Chondrocyte (in vitro differentiated cells): ENCODE results near the gene EXD3. TPM values are rescaled to one million over a fixed set of nuclear protein-coding genes. Genes with fewer than 3 reads are reported as not detected.

Experiments
- DNase-seq: peaks from one replicate; pipeline ENCODE4 v3.0.0; 2021; ENCODE audit warnings: mixed read lengths, low spot score
- H3K27ac Mint-ChIP-seq: one replicate; pipeline ENCODE4 v1.8.0; 2021; ENCODE audit warnings: mild to moderate bottlenecking, moderate library complexity, mixed read lengths; ENCODE audit not compliant: unreplicated experiment
- H3K27me3 Mint-ChIP-seq: 2 replicates; pipeline ENCODE4 v1.8.0; 2021; ENCODE audit warnings: low read depth, mixed read lengths
- H3K36me3 Mint-ChIP-seq: 2 replicates; pipeline ENCODE4 v1.8.0; 2021; ENCODE audit warnings: low read depth, mixed read lengths
- H3K4me1 Mint-ChIP-seq: 2 replicates; pipeline ENCODE4 v1.8.0; 2021; ENCODE audit warnings: low read depth, mild to moderate bottlenecking, mixed read lengths
- H3K4me3 Mint-ChIP-seq: one replicate; pipeline ENCODE4 v1.8.0; 2021; ENCODE audit warnings: mild to moderate bottlenecking, moderate library complexity, mixed read lengths; ENCODE audit not compliant: unreplicated experiment
- H3K9me3 Mint-ChIP-seq: 2 replicates; pipeline ENCODE4 v1.8.0; 2021; ENCODE audit warnings: low read depth, mixed read lengths
- CTCF ChIP-seq: fragments of 200-600 bp; sonication (generic); IDR thresholded peaks from 2 replicates; pipeline ENCODE4 v1.5.0; 2021; ENCODE audit warnings: antibody characterized with exemption, mild to moderate bottlenecking, moderate library complexity
- total RNA-seq: library from RNA; stranded (reverse); gene quantifications from 3 replicates; pipeline ENCODE4 v1.2.1, GENCODE V29; 2021

The EXD3 gene
- total RNA-seq, 1 donor from 2014 or later, result 11.6 TPM

GRCh38 chr9:137383081-137383783, 39.7 kb downstream of the EXD3 start:
- Mint-ChIP-seq H3K4me1 (no peaks in the 10 kb centered on the region), H3K27me3 (no peaks in the 10 kb centered on the region), H3K27ac (no peak overlapping the region), H3K4me3 (no peak overlapping the region), H3K36me3 (peaks cover 1% of the 10 kb centered on the region), H3K9me3 (no peaks in the 10 kb centered on the region)
- no peak for TF ChIP-seq CTCF
- DNase-seq, result peak; percentile 92

GRCh38 chr9:137382444-137383080, 40.4 kb downstream of the EXD3 start:
- no peak overlapping the region for H3K4me3 Mint-ChIP-seq
- H3K27me3 Mint-ChIP-seq, result no peaks in the 10 kb centered on the region
- no peak for TF ChIP-seq CTCF
- H3K27ac Mint-ChIP-seq, result no peak overlapping the region
- H3K9me3 Mint-ChIP-seq, result no peaks in the 10 kb centered on the region
- peak; percentile 89 for DNase-seq
- no peaks in the 10 kb centered on the region for H3K4me1 Mint-ChIP-seq
- H3K36me3 Mint-ChIP-seq, result peaks cover 1% of the 10 kb centered on the region

- Mint-ChIP-seq H3K36me3 (peaks cover 1% of the 10 kb centered on the region), H3K4me1 (no peaks in the 10 kb centered on the region), H3K9me3 (no peaks in the 10 kb centered on the region), H3K27me3 (no peaks in the 10 kb centered on the region), H3K27ac (peak overlapping the region; percentile 36), H3K4me3 (no peak overlapping the region)
- DNase-seq, result no peak
- no peak for TF ChIP-seq CTCF
Observed at GRCh38 chr9:137381501-137382443, 41.2 kb downstream of the EXD3 start.

GRCh38 chr9:137380606-137381005, 42.4 kb downstream of the EXD3 start:
- H3K9me3 Mint-ChIP-seq, result no peaks in the 10 kb centered on the region
- no peak for DNase-seq
- H3K4me1 Mint-ChIP-seq, result no peaks in the 10 kb centered on the region
- no peak for TF ChIP-seq CTCF
- no peak overlapping the region for H3K27ac Mint-ChIP-seq
- no peak overlapping the region for H3K4me3 Mint-ChIP-seq
- H3K36me3 Mint-ChIP-seq, result peaks cover 1% of the 10 kb centered on the region
- no peaks in the 10 kb centered on the region for H3K27me3 Mint-ChIP-seq

GRCh38 chr9:137380171-137380570, 42.8 kb downstream of the EXD3 start:
- no peak for DNase-seq
- H3K4me1 Mint-ChIP-seq, result no peaks in the 10 kb centered on the region
- H3K36me3 Mint-ChIP-seq, result peaks cover 1% of the 10 kb centered on the region

More at GRCh38 chr9:137380171-137380570, 42.8 kb downstream of the EXD3 start:
- no peaks in the 10 kb centered on the region for H3K9me3 Mint-ChIP-seq
- H3K27ac Mint-ChIP-seq, result no peak overlapping the region
- H3K4me3 Mint-ChIP-seq, result no peak overlapping the region
- no peaks in the 10 kb centered on the region for H3K27me3 Mint-ChIP-seq
- TF ChIP-seq CTCF, result no peak
